IPS-NIHi7 (cell line): ENCODE data around the gene SNRNP35.
"Not testable (repeated sequence)": the region's sequence is repeated elsewhere in the genome, so short reads cannot be mapped to it uniquely, and the experiment has no call there.

Experiments used
- DNase-seq: peaks from one replicate; pipeline ENCODE4 v3.0.0; 2012; ENCODE audit warnings: mixed read lengths; ENCODE audit errors: extremely low spot score

Gene SNRNP35

GRCh38 chr12:123488539-123489230 is 30.7 kb downstream of the SNRNP35 start:
- DNase-seq, result peak; percentile 41

GRCh38 chr12:123489580-123489979 is 31.6 kb downstream of the SNRNP35 start:
- DNase-seq, result no peak

GRCh38 chr12:123490089-123490488 is 32.1 kb downstream of the SNRNP35 start:
- DNase-seq, result no peak

- DNase-seq, result no peak
These were observed 33.1 kb downstream of the SNRNP35 start for GRCh38 chr12:123491056-123491455.

- DNase-seq, result no peak
These were observed 33.5 kb downstream of the SNRNP35 start for GRCh38 chr12:123491481-123491880.

- DNase-seq, result not testable (repeated sequence)
These were observed 34.5 kb downstream of the SNRNP35 start for GRCh38 chr12:123492339-123493039.

GRCh38 chr12:123494124-123494851 is 36.3 kb downstream of the SNRNP35 start:
- no peak for DNase-seq

GRCh38 chr12:123497065-123497464 is 39.1 kb downstream of the SNRNP35 start:
- no peak for DNase-seq

GRCh38 chr12:123498126-123498825 is 40.3 kb downstream of the SNRNP35 start:
- no peak for DNase-seq

GRCh38 chr12:123499332-123499731 is 41.4 kb downstream of the SNRNP35 start:
- no peak for DNase-seq

- DNase-seq, result no peak
These were observed 44.3 kb downstream of the SNRNP35 start for GRCh38 chr12:123502163-123502704.

- no peak for DNase-seq
These were observed 48.3 kb downstream of the SNRNP35 start for GRCh38 chr12:123506059-123506842.

GRCh38 chr12:123506843-123507236 is 48.9 kb downstream of the SNRNP35 start:
- DNase-seq, result no peak

- DNase-seq, result no peak
These were observed 55.1 kb downstream of the SNRNP35 start for GRCh38 chr12:123512838-123513665.

GRCh38 chr12:123513805-123514204 is 55.9 kb downstream of the SNRNP35 start:
- DNase-seq, result no peak

- DNase-seq, result not testable (repeated sequence)
These were observed 56.8 kb downstream of the SNRNP35 start for GRCh38 chr12:123514582-123515221.

- peak; percentile 49 for DNase-seq
These were observed 58.4 kb downstream of the SNRNP35 start for GRCh38 chr12:123516216-123516780.
